ENCODE results near the gene SDK1. TPM values are rescaled to one million over a fixed set of nuclear protein-coding genes. Genes with fewer than 3 reads are reported as not detected.

The SDK1 gene
- total and polyA plus RNA-seq, 4 donors, result 10.4 to 11.6 (median 11.0) TPM

GRCh38 chr7:4238861-4239260, 937.8 kb downstream of the SDK1 start:
- H3K4me3 ChIP-seq (ENCODE audit: low read depth, low read length), result no peak overlapping the region
- peaks cover 36% of the 10 kb centered on the region for H3K36me3 ChIP-seq (ENCODE audit: control insufficient read depth, insufficient read depth, low read length)
- H3K27ac ChIP-seq (ENCODE audit: low read depth, low read length), result no peak overlapping the region
- no peaks in the 10 kb centered on the region for H3K4me1 ChIP-seq (ENCODE audit: control insufficient read depth, insufficient read depth, low read length)
- DNase-seq (ENCODE audit: low read depth in 4 of 6, low spot score in 6 of 6), result no peak
- 78% methylated on average over 2 of the region's 5 CpGs for WGBS (ENCODE audit: insufficient coverage)
- no peaks in the 10 kb centered on the region for H3K9me3 ChIP-seq (ENCODE audit: control insufficient read depth, insufficient read depth, low read length)
- no peaks in the 10 kb centered on the region for H3K27me3 ChIP-seq (ENCODE audit: control insufficient read depth, insufficient read depth, low read length)

DNA sequence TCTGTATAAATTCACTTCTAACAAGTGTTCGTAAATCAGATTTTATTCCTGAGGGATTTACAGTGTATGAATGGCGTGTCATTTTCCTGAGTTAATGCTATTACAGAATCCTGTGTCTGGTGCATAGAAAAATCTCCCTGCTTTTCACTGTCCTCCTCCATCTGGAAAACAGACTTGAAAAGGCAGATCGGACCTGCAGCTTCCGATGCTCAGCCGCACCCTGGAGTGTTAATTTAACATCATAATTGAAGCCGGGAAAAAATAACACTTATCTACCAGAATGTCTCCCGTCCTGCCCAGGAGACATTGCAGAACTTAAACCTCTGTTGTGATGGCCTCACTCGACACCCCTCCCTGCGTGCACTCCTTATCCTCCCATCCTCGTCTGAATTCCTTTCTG, 939.0 kb downstream of the SDK1 start:
- Histone ChIP-seq H3K36me3 (ENCODE audit: control insufficient read depth, insufficient read depth, low read length) (peaks cover 36% of the 10 kb centered on the region), H3K4me1 (ENCODE audit: control insufficient read depth, insufficient read depth, low read length) (no peaks in the 10 kb centered on the region), H3K9me3 (ENCODE audit: control insufficient read depth, insufficient read depth, low read length) (no peaks in the 10 kb centered on the region), H3K27me3 (ENCODE audit: control insufficient read depth, insufficient read depth, low read length) (no peaks in the 10 kb centered on the region), H3K4me3 (ENCODE audit: low read depth, low read length) (no peak overlapping the region), H3K27ac (ENCODE audit: low read depth, low read length) (no peak overlapping the region)
- DNase-seq (ENCODE audit: low read depth in 4 of 6, low spot score in 6 of 6), result peak in 2 of 6 donors; percentile 22 to 57
- 63% methylated on average over 8 of the region's 10 CpGs for WGBS (ENCODE audit: insufficient coverage)

DNA sequence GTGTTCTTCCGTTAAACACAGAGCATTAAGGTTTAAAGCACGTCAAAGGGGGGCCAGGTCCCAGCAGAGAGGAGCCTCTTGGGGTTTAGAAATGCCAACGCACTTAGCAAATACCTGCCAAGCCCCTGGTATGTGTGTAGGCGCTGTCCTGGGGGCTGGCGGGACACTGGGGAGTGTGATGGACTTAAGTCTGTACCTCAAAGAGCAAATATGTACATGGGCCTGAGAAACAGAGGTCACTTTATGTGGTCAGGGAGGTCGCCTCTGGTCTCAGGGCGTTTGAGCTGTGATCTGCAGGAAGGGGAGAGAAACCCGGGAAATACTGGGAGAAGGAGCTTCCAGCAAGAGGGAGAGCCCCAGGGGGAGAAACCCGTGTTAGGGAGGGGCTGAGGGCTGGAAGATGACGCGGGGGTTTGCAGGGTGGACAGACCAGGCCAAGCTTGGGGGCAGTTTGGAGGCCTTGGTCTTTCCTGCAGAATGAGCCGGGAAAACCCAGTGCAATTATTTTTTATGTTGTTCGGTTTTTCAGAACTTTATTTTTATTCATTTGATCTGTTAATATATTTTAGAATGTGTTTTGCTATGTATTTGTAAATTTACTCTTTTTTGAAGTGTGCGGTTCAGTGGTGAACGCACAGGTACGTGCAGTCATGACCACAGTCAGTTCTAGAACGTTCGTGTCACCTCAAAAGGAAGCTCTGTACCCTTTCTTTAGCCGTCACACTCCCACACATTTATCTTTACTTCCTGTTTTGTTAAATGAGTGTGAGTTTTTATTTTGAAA, 939.7 kb downstream of the SDK1 start:
- no peaks in the 10 kb centered on the region for H3K9me3 ChIP-seq (ENCODE audit: control insufficient read depth, insufficient read depth, low read length)
- no peak overlapping the region for H3K4me3 ChIP-seq (ENCODE audit: low read depth, low read length)
- peaks cover 42% of the 10 kb centered on the region for H3K36me3 ChIP-seq (ENCODE audit: control insufficient read depth, insufficient read depth, low read length)
- H3K4me1 ChIP-seq (ENCODE audit: control insufficient read depth, insufficient read depth, low read length), result no peaks in the 10 kb centered on the region
- no peak for DNase-seq (ENCODE audit: low read depth in 4 of 6, low spot score in 6 of 6)
- no peaks in the 10 kb centered on the region for H3K27me3 ChIP-seq (ENCODE audit: control insufficient read depth, insufficient read depth, low read length)
- 65% methylated on average over 11 of the region's 19 CpGs for WGBS (ENCODE audit: insufficient coverage)
- H3K27ac ChIP-seq (ENCODE audit: low read depth, low read length), result no peak overlapping the region

DNA sequence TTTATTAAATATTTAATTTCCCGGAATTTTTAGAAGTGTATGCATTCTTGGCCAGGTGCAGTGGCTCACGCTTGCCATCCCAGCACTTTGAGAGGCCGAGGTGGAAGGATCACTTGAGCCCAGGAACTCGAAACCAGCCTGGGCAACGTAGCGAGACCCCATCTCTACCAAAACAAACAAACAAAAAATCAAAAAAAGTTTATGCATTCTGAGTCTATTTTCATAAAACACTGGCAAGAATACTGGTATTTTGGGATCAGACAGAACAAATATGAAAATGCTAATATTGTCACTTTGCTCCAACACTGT, 940.2 kb downstream of the SDK1 start:
- Histone ChIP-seq H3K27ac (ENCODE audit: low read depth, low read length) (no peak overlapping the region), H3K4me3 (ENCODE audit: low read depth, low read length) (no peak overlapping the region), H3K36me3 (ENCODE audit: control insufficient read depth, insufficient read depth, low read length) (peaks cover 40% of the 10 kb centered on the region), H3K4me1 (ENCODE audit: control insufficient read depth, insufficient read depth, low read length) (no peaks in the 10 kb centered on the region), H3K27me3 (ENCODE audit: control insufficient read depth, insufficient read depth, low read length) (no peaks in the 10 kb centered on the region), H3K9me3 (ENCODE audit: control insufficient read depth, insufficient read depth, low read length) (no peaks in the 10 kb centered on the region)
- 100% methylated on average over 2 of the region's 6 CpGs for WGBS (ENCODE audit: insufficient coverage)
- DNase-seq (ENCODE audit: low read depth in 4 of 6, low spot score in 6 of 6), result no peak

DNA sequence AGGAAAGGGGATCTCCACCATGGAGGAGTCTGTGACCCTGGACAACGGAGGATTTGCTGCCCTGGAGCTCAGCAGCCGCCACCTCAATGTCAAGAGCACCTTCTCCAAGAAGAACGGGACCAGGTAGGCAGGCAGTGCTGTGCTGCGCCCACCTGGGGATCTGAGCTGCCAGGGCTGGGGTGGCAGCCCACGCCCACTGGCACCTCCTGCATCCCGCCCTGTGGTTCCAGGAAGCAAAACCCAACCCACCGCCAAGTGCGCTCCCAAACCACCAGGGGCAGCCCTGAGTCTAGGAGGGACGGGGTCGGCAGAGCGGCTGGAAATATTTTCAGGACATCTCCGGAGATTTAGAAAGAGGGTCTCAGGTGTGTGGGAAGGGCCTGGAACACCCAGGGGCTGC, 940.7 kb downstream of the SDK1 start:
- WGBS (ENCODE audit: insufficient coverage), result 94% methylated on average over 12 of the region's 12 CpGs
- Histone ChIP-seq H3K4me3 (ENCODE audit: low read depth, low read length) (no peak overlapping the region), H3K27me3 (ENCODE audit: control insufficient read depth, insufficient read depth, low read length) (no peaks in the 10 kb centered on the region), H3K27ac (ENCODE audit: low read depth, low read length) (no peak overlapping the region), H3K9me3 (ENCODE audit: control insufficient read depth, insufficient read depth, low read length) (no peaks in the 10 kb centered on the region), H3K4me1 (ENCODE audit: control insufficient read depth, insufficient read depth, low read length) (no peaks in the 10 kb centered on the region), H3K36me3 (ENCODE audit: control insufficient read depth, insufficient read depth, low read length) (peaks cover 41% of the 10 kb centered on the region)
- no peak for DNase-seq (ENCODE audit: low read depth in 4 of 6, low spot score in 6 of 6)

GRCh38 chr7:4242706-4243105, 941.7 kb downstream of the SDK1 start:
- DNase-seq (ENCODE audit: low read depth in 4 of 6, low spot score in 6 of 6), result no peak
- WGBS (ENCODE audit: insufficient coverage), result 92% methylated on average over 10 of the region's 11 CpGs
- no peak overlapping the region for H3K27ac ChIP-seq (ENCODE audit: low read depth, low read length)
- H3K4me3 ChIP-seq (ENCODE audit: low read depth, low read length), result no peak overlapping the region
- H3K27me3 ChIP-seq (ENCODE audit: control insufficient read depth, insufficient read depth, low read length), result no peaks in the 10 kb centered on the region
- peaks cover 45% of the 10 kb centered on the region for H3K36me3 ChIP-seq (ENCODE audit: control insufficient read depth, insufficient read depth, low read length)
- H3K4me1 ChIP-seq (ENCODE audit: control insufficient read depth, insufficient read depth, low read length), result peaks cover 4% of the 10 kb centered on the region
- no peaks in the 10 kb centered on the region for H3K9me3 ChIP-seq (ENCODE audit: control insufficient read depth, insufficient read depth, low read length)

- Histone ChIP-seq H3K27me3 (ENCODE audit: control insufficient read depth, insufficient read depth, low read length) (no peaks in the 10 kb centered on the region), H3K4me1 (ENCODE audit: control insufficient read depth, insufficient read depth, low read length) (peaks cover 4% of the 10 kb centered on the region), H3K4me3 (ENCODE audit: low read depth, low read length) (no peak overlapping the region), H3K36me3 (ENCODE audit: control insufficient read depth, insufficient read depth, low read length) (peaks cover 46% of the 10 kb centered on the region), H3K27ac (ENCODE audit: low read depth, low read length) (no peak overlapping the region), H3K9me3 (ENCODE audit: control insufficient read depth, insufficient read depth, low read length) (no peaks in the 10 kb centered on the region)
- DNase-seq (ENCODE audit: low read depth in 4 of 6, low spot score in 6 of 6), result no peak
- 97% methylated on average over 4 of the region's 4 CpGs for WGBS (ENCODE audit: insufficient coverage)
These were observed 943.0 kb downstream of the SDK1 start for GRCh38 chr7:4244041-4244440.

DNA sequence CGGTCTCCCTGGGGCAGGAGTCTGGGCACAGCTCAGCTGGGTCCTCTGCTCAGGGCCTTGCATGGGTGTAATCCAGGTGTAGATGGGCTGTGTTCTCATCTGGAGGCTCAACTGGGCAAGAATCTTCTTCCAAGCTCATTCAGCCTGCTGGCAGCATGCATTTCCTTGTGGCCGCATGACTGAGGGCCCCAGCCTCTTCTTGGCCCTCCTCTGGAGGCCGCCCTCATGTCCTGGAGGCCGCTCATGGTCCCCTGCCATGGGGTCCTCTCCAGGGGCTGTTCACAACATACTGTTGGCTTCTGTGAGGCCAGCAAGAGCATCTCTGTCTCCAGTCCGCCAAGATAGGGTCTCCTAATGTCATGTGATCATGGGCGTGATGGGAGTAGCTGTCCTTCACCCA, 943.6 kb downstream of the SDK1 start:
- H3K27ac ChIP-seq (ENCODE audit: low read depth, low read length), result no peak overlapping the region
- H3K9me3 ChIP-seq (ENCODE audit: control insufficient read depth, insufficient read depth, low read length), result no peaks in the 10 kb centered on the region
- H3K27me3 ChIP-seq (ENCODE audit: control insufficient read depth, insufficient read depth, low read length), result no peaks in the 10 kb centered on the region
- 98% methylated on average over 4 of the region's 6 CpGs for WGBS (ENCODE audit: insufficient coverage)
- no peak for DNase-seq (ENCODE audit: low read depth in 4 of 6, low spot score in 6 of 6)
- H3K4me3 ChIP-seq (ENCODE audit: low read depth, low read length), result no peak overlapping the region
- peaks cover 4% of the 10 kb centered on the region for H3K4me1 ChIP-seq (ENCODE audit: control insufficient read depth, insufficient read depth, low read length)
- peaks cover 48% of the 10 kb centered on the region for H3K36me3 ChIP-seq (ENCODE audit: control insufficient read depth, insufficient read depth, low read length)

DNA sequence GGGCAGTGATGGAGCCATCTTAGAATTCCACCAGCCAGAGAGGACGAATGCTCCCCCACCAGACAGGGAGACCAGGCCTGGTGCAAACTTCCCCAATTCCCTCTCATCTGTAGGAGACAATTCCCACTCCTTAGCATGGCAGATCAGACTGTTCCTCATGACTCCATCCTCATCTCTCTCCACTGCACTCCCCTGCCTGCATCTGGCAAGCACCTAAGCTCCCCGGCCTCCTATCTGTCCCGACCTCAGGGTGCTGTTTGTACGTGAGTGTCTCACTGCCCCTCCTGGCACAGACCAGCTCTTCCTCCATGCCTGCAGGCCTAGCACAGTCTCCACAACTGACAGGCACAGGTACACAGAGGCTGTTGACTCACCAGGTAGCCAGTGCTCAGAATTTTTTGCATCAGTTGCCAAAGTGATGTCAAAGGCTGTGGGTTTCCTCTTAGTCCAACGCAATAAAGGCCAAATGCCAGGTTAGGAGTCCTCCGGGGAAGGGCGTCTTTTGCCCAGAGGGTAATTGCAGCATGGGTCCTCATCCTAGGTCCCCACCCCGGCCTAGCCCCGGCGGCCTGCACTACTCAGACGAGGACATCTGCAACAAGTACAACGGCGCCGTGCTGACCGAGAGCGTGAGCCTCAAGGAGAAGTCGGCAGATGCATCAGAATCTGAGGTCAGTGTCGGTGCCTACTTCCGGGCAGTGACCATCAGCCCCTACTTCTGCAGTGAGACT, 944.2 kb downstream of the SDK1 start:
- Histone ChIP-seq H3K27ac (ENCODE audit: low read depth, low read length) (no peak overlapping the region), H3K27me3 (ENCODE audit: control insufficient read depth, insufficient read depth, low read length) (no peaks in the 10 kb centered on the region), H3K4me1 (ENCODE audit: control insufficient read depth, insufficient read depth, low read length) (peaks cover 4% of the 10 kb centered on the region), H3K9me3 (ENCODE audit: control insufficient read depth, insufficient read depth, low read length) (no peaks in the 10 kb centered on the region), H3K4me3 (ENCODE audit: low read depth, low read length) (no peak overlapping the region), H3K36me3 (ENCODE audit: control insufficient read depth, insufficient read depth, low read length) (peaks cover 48% of the 10 kb centered on the region)
- DNase-seq (ENCODE audit: low read depth in 4 of 6, low spot score in 6 of 6), result no peak
- 94% methylated on average over 19 of the region's 19 CpGs for WGBS (ENCODE audit: insufficient coverage)

All from spinal cord (tissue), 10 donors.